H1 (cell line): Measurements from ENCODE around the gene GSE1. TPM values are rescaled to one million over a fixed set of nuclear protein-coding genes. Genes with fewer than 3 reads are reported as not detected.

Source experiments
- CTCF ChIA-PET: fragments of 300-600 bp; sonication (Branson Sonifier 250); formaldehyde crosslinking; loops from one replicate; lab custom pipeline; 2021; ENCODE audit not compliant: partially characterized antibody; lab: Charles Lee
- POLR2A ChIA-PET: fragments of 300-600 bp; sonication (Branson Sonifier 250); formaldehyde crosslinking; loops from one replicate; lab custom pipeline; 2021; ENCODE audit warnings: inconsistent platforms; ENCODE audit not compliant: partially characterized antibody; lab: Charles Lee
- DNase-seq, 2 experiments: peaks; one replicate each; pipeline versions ENCODE4 v3.0.0 to v3.0.0-alpha.2; 2010 to 2022; ENCODE audit warnings: low spot score in 2 of 2, low read depth in 1 of 2, mixed read lengths in 1 of 2
- FAIRE-seq: peaks from 2 replicates; lab custom pipeline; 2011; peaks lifted over from hg19 to GRCh38; lab: Jason Lieb, UNC
- H2AFZ ChIP-seq: 2 replicates; pipeline ENCODE4 v1.8.1; 2012; ENCODE audit warnings: low read length, inconsistent platforms
- H2AK5ac ChIP-seq: 2 replicates; pipeline ENCODE4 v1.6.1; 2013; ENCODE audit warnings: low read depth, low read length
- H2BK120ac ChIP-seq: replicated peaks from 2 replicates; pipeline ENCODE3; 2013; ENCODE audit warnings: low read depth, low read length, inconsistent platforms
- H2BK12ac ChIP-seq: 2 replicates; pipeline ENCODE4 v1.6.1; 2013; ENCODE audit warnings: low read depth, low read length
- H2BK15ac ChIP-seq: 2 replicates; pipeline ENCODE4 v1.6.1; 2013; ENCODE audit warnings: low read length
- H2BK20ac ChIP-seq: 2 replicates; pipeline ENCODE4 v1.6.1; 2013; ENCODE audit warnings: low read length
- H2BK5ac ChIP-seq: 2 replicates; pipeline ENCODE4 v1.6.1; 2013; ENCODE audit warnings: low read depth, low read length
- H3K14ac ChIP-seq: 2 replicates; pipeline ENCODE4 v1.6.1; 2013; ENCODE audit warnings: inconsistent platforms; ENCODE audit not compliant: insufficient read length
- H3K18ac ChIP-seq: 2 replicates; pipeline ENCODE4 v1.6.1; 2013; ENCODE audit warnings: low read length; ENCODE audit errors: extremely low read depth
- H3K23ac ChIP-seq: 2 replicates; pipeline ENCODE4 v1.6.1; 2013; ENCODE audit warnings: inconsistent platforms; ENCODE audit not compliant: insufficient read length
- H3K23me2 ChIP-seq: 2 replicates; pipeline ENCODE4 v1.6.1; 2013; ENCODE audit warnings: low read depth, low read length
- H3K27ac ChIP-seq: 2 replicates; pipeline ENCODE4 v1.6.1; 2011; ENCODE audit warnings: low read depth, low read length, inconsistent platforms
- H3K27me3 ChIP-seq, 4 experiments: replicated peaks in 1 of 4; 1 replicate in 1 of 4; 2 replicates in 3 of 4; pipeline versions ENCODE4 v1.6.1 to v1.8.1; 2011 to 2013; ENCODE audit warnings: low read length in 3 of 4, mild to moderate bottlenecking in 3 of 4, inconsistent platforms in 2 of 4, mixed read lengths in 2 of 4, moderate library complexity in 1 of 4; ENCODE audit not compliant: control insufficient read depth in 3 of 4, insufficient read depth in 3 of 4; ENCODE audit errors: extremely low read depth in 1 of 4
- H3K36me3 ChIP-seq, 4 experiments: 2 replicates each; pipeline versions ENCODE4 v1.6.1 to v1.8.1; 2011 to 2013; ENCODE audit warnings: mild to moderate bottlenecking in 4 of 4, low read length in 3 of 4, moderate library complexity in 2 of 4, control low read depth in 1 of 4, inconsistent platforms in 1 of 4; ENCODE audit not compliant: insufficient read depth in 4 of 4, control insufficient read depth in 2 of 4
- H3K4ac ChIP-seq: replicated peaks from 2 replicates; pipeline ENCODE3; 2013; ENCODE audit warnings: low read length, low read depth, mixed read lengths, inconsistent platforms; ENCODE audit not compliant: insufficient read length
- H3K4me1 ChIP-seq, 4 experiments: replicated peaks in 1 of 4; 1 replicate in 1 of 4; 2 replicates in 3 of 4; pipeline versions ENCODE4 v1.6.1 to v1.8.1; 2011 to 2013; ENCODE audit warnings: low read length in 3 of 4, inconsistent platforms in 2 of 4, mixed read lengths in 1 of 4; ENCODE audit not compliant: insufficient read depth in 4 of 4, control insufficient read depth in 3 of 4
- H3K4me2 ChIP-seq, 2 experiments: 2 replicates each; pipeline versions ENCODE4 v1.6.1 to v1.8.1; 2011 to 2013; ENCODE audit warnings: low read depth in 2 of 2, low read length in 2 of 2, control low read depth in 1 of 2, inconsistent platforms in 1 of 2, mild to moderate bottlenecking in 1 of 2; ENCODE audit not compliant: insufficient read depth in 1 of 2
- H3K4me3 ChIP-seq, 4 experiments: fragments of 200-600, 300-600 bp in 1 of 4; sonication (generic), shearing (Covaris generic), sonication (Bioruptor Twin) in 1 of 4; 2 replicates each; pipeline versions ENCODE4 v1.5.1 to v1.8.1; 2011 to 2016; ENCODE audit warnings: low read length in 4 of 4, low read depth in 3 of 4, control low read depth in 2 of 4, inconsistent platforms in 2 of 4, mild to moderate bottlenecking in 2 of 4, mixed read lengths in 1 of 4, moderate library complexity in 1 of 4; ENCODE audit not compliant: insufficient read depth in 2 of 4; ENCODE audit errors: extremely low read depth in 1 of 4
- H3K56ac ChIP-seq: replicated peaks from 2 replicates; pipeline ENCODE3; 2013; ENCODE audit warnings: low read depth, mild to moderate bottlenecking, mixed read lengths, low read length, inconsistent platforms; ENCODE audit not compliant: insufficient read length
- H3K79me1 ChIP-seq: 2 replicates; pipeline ENCODE4 v1.6.1; 2013; ENCODE audit warnings: low read depth, low read length, control low read depth
- H3K79me2 ChIP-seq, 2 experiments: 2 replicates each; pipeline versions ENCODE4 v1.6.1 to v1.8.1; 2012 to 2013; ENCODE audit warnings: low read length in 2 of 2, mild to moderate bottlenecking in 2 of 2, inconsistent platforms in 1 of 2; ENCODE audit not compliant: insufficient read depth in 2 of 2, control insufficient read depth in 1 of 2
- H3K9ac ChIP-seq, 4 experiments: replicated peaks in 1 of 4; 1 replicate in 1 of 4; 2 replicates in 3 of 4; pipeline versions ENCODE4 v1.6.1 to v1.8.1; 2011 to 2013; ENCODE audit warnings: low read depth in 3 of 4, low read length in 3 of 4, control low read depth in 2 of 4, mild to moderate bottlenecking in 2 of 4, moderate library complexity in 2 of 4, inconsistent platforms in 1 of 4; ENCODE audit errors: extremely low read depth in 1 of 4
- H3K9me3 ChIP-seq, 2 experiments: 2 replicates each; pipeline versions ENCODE4 v1.6.1 to v1.8.1; 2012 to 2013; ENCODE audit warnings: mild to moderate bottlenecking in 2 of 2, moderate library complexity in 2 of 2, control low read depth in 1 of 2, inconsistent platforms in 1 of 2, low read depth in 1 of 2, low read length in 1 of 2, mixed read lengths in 1 of 2; ENCODE audit not compliant: insufficient read depth in 2 of 2
- H4K20me1 ChIP-seq, 2 experiments: replicated peaks in 1 of 2; 2 replicates each; pipeline versions ENCODE3 to v1.8.1; 2011 to 2013; ENCODE audit warnings: inconsistent platforms in 2 of 2, low read length in 2 of 2, mild to moderate bottlenecking in 1 of 2; ENCODE audit not compliant: insufficient read depth in 2 of 2, control insufficient read depth in 1 of 2
- H4K5ac ChIP-seq: 2 replicates; pipeline ENCODE4 v1.6.1; 2013; ENCODE audit warnings: low read length, low read depth, mixed read lengths, inconsistent platforms; ENCODE audit not compliant: insufficient read length
- H4K8ac ChIP-seq: 2 replicates; pipeline ENCODE4 v1.8.0; 2013; ENCODE audit warnings: mild to moderate bottlenecking, moderate library complexity, low read length, inconsistent platforms; ENCODE audit not compliant: insufficient read depth; ENCODE audit errors: extremely low read depth
- H4K91ac ChIP-seq: replicated peaks from 2 replicates; pipeline ENCODE3; 2013; ENCODE audit warnings: low read length, mixed read lengths, inconsistent platforms; ENCODE audit not compliant: insufficient read length
- ATF3 ChIP-seq: IDR thresholded peaks from 2 replicates; pipeline ENCODE4 v1.6.1; 2011; ENCODE audit warnings: low read depth, mild to moderate bottlenecking, low read length; ENCODE audit not compliant: insufficient read depth
- CTBP2 ChIP-seq: IDR thresholded peaks from 2 replicates; pipeline ENCODE4 v1.7.0; 2011; ENCODE audit warnings: borderline replicate concordance, mild to moderate bottlenecking, moderate library complexity, mixed read lengths, low read length; ENCODE audit not compliant: insufficient read depth, insufficient read length
- KDM4A ChIP-seq: IDR thresholded peaks from one replicate; pipeline ENCODE4 v1.7.1; 2012; ENCODE audit warnings: low read depth, mild to moderate bottlenecking, moderate library complexity, low read length, inconsistent platforms; ENCODE audit not compliant: severe bottlenecking
- SAP30 ChIP-seq: fragments of 300-600 bp; sonication (generic); IDR thresholded peaks from 2 replicates; pipeline ENCODE4 v1.7.1; 2012; ENCODE audit warnings: low read length, moderate library complexity, mild to moderate bottlenecking, inconsistent platforms; ENCODE audit not compliant: insufficient read depth, insufficient replicate concordance
- SIN3A ChIP-seq, 2 experiments: IDR thresholded peaks in 1 of 2; conservative IDR thresholded peaks in 1 of 2; 2 replicates each; pipeline ENCODE4 v1.6.1; 2011 to 2012; ENCODE audit warnings: low read length in 2 of 2, improper control_type of control experiment in 1 of 2, low read depth in 1 of 2, mild to moderate bottlenecking in 1 of 2
- SP1 ChIP-seq: IDR thresholded peaks from 2 replicates; pipeline ENCODE4 v1.6.1; 2011; ENCODE audit warnings: low read depth, low read length
- SP4 ChIP-seq: IDR thresholded peaks from 2 replicates; pipeline ENCODE4 v1.6.1; 2012; ENCODE audit warnings: low read length, inconsistent platforms
- WGBS, 2 experiments: shearing (Covaris generic) in 1 of 2; methylation state at CpG; one replicate each; pipeline versions ENCODE4 v1.1.6 to v1.1.7; 2013 to 2015; ENCODE audit warnings: low lambda C conversion rate in 2 of 2, mixed read lengths in 2 of 2, inconsistent platforms in 1 of 2, low coverage in 1 of 2, missing lambda C conversion rate in 1 of 2; ENCODE audit not compliant: insufficient replicate concordance in 2 of 2, insufficient coverage in 1 of 2, insufficient read length in 1 of 2; ENCODE audit errors: extremely low coverage in 1 of 2, missing lambda C conversion rate in 1 of 2; 5-methylcytosine and 5-hydroxymethylcytosine counted together
- polyA plus RNA-seq, 7 experiments: library from polyadenylated mRNA; depleted of rRNA in 3 of 7; stranded (reverse) in 5 of 7; unstranded in 2 of 7; fragments of >200 nt in 5 of 7; fragments of 200-250 nt in 2 of 7; gene quantifications; 1 replicate in 5 of 7; 2 replicates in 1 of 7; 4 replicates in 1 of 7; pipeline versions ENCODE4 v1.2.1 to v1.2.3, GENCODE V29; 2011 to 2013; ENCODE audit warnings: missing spikeins in 2 of 7, mixed read lengths in 2 of 7
- total RNA-seq: library from RNA; stranded (reverse); fragmentation: NEBNext Ultra II Directional; extraction: Animal tissue kit (Norgen Biotek cat#: 25700); gene quantifications from 2 replicates; pipeline ENCODE4 v1.2.1, GENCODE V29; 2021
- TF ChIP-seq, protein P1 (sequence below): IDR thresholded peaks from 2 replicates; pipeline ENCODE4 v1.6.1; 2011; ENCODE audit warnings: low read length, improper control_type of control experiment

The GSE1 gene
- total and polyA plus RNA-seq, 2 of the 8 experiments (the other 6 are each of a cell fraction or from before 2014, with no cell fraction given), result 26.0 to 65.6 TPM

DNA sequence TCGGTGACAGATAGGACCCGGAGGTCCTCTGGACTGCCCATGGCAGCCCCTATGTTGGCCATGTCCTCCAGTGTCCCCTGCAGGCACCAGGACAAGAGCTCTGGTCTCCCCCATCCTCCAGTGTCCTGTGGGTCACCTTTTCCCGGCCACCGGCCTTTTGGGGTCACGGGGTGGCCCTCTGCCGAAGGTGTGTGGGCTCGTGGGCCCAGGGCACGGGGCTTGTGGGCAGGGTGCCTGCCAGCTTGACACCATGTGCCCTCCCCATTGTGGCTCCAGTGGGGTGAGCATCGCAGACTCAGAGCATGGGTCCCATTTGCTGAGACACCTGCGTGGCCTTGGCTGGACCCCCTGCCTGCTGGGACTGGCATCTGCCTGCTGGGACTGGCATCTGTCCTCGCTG is 18.1 kb downstream of the GSE1 start:
- H2BK15ac ChIP-seq, result no peak overlapping the region
- no peak overlapping the region for H4K91ac ChIP-seq
- DNase-seq (no peak), FAIRE-seq (no peak)
- H3K79me1 ChIP-seq, result peaks cover 36% of the 10 kb centered on the region
- no peaks in the 10 kb centered on the region for H3K27me3 ChIP-seq
- H3K4me1 ChIP-seq, result peaks cover 0 to 15% (median 2%) of the 10 kb centered on the region in 4 experiments; a peak in 6 of 7 replicates
- no peak overlapping the region for H3K4ac ChIP-seq
- H3K36me3 ChIP-seq, result peaks cover 0 to 9% (median 2%) of the 10 kb centered on the region in 4 experiments; a peak in 4 of 8 replicates
- H3K14ac ChIP-seq, result no peak overlapping the region
- ChIA-PET CTCF (interaction anchor here (1.1 to 2.6 kb wide), 12 partner anchors 11 to 312 kb away, joined by 3 to 15 read pairs (median 4); no protein-coding TSS in a partner anchor), POLR2A (interaction anchor here (0.6 to 1.7 kb wide), 3 partner anchors 13 to 321 kb away, joined by 3 to 4 read pairs (median 4); partner anchors contain the start of gene GSE1)
- H2BK20ac ChIP-seq, result no peak overlapping the region
- H3K23ac ChIP-seq, result no peak overlapping the region
- H3K9ac ChIP-seq, result no peak overlapping the region
- H4K8ac ChIP-seq, result no peak overlapping the region
- no peak overlapping the region for H2BK5ac ChIP-seq
- no peak overlapping the region for H3K4me3 ChIP-seq
- no peak overlapping the region for H2BK120ac ChIP-seq
- peaks cover 9 to 10% of the 10 kb centered on the region in 2 experiments; a peak in 3 of 4 replicates for H3K9me3 ChIP-seq
- TF ChIP-seq, protein P1, sequence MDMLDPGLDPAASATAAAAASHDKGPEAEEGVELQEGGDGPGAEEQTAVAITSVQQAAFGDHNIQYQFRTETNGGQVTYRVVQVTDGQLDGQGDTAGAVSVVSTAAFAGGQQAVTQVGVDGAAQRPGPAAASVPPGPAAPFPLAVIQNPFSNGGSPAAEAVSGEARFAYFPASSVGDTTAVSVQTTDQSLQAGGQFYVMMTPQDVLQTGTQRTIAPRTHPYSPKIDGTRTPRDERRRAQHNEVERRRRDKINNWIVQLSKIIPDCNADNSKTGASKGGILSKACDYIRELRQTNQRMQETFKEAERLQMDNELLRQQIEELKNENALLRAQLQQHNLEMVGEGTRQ, result no peak
- TF ChIP-seq KDM4A (no peak), SP4 (no peak), CTBP2 (no peak), SIN3A (conservative IDR thresholded peaks at IDR 0.05 in 1 of 2, IDR thresholded peaks at IDR 0.05 in 1 of 2; ENCODE audit: low read depth in 1 of 2, low read length in 2 of 2) (no peak), ATF3 (no peak), SP1 (no peak), SAP30 (no peak)
- H3K79me2 ChIP-seq, result peaks cover 30 to 96% of the 10 kb centered on the region in 2 experiments
- no peak overlapping the region for H2AFZ ChIP-seq
- H2BK12ac ChIP-seq, result no peak overlapping the region
- H4K20me1 ChIP-seq, result peaks cover 51 to 67% of the 10 kb centered on the region in 2 experiments
- H2AK5ac ChIP-seq, result no peak overlapping the region
- 93% methylated on average over 9 of the region's 11 CpGs; no CpG with 5 or more reads in 1 of the 2 experiments for WGBS, 2 experiments
- H3K56ac ChIP-seq, result no peak overlapping the region
- no peak overlapping the region for H4K5ac ChIP-seq
- H3K18ac ChIP-seq, result no peak overlapping the region
- no peaks in the 10 kb centered on the region for H3K23me2 ChIP-seq
- no peak overlapping the region for H3K4me2 ChIP-seq
- H3K27ac ChIP-seq, result no peak overlapping the region
